Amniotic stem cell (primary cell): Measurements from ENCODE around the gene SLC2A9.
"Not testable (repeated sequence)": the region's sequence is repeated elsewhere in the genome, so short reads cannot be mapped to it uniquely, and the experiment has no call there.

Source experiments
- DNase-seq: peaks from one replicate; lab custom pipeline; 2025; lab: John Stamatoyannopoulos, UW

SLC2A9 gene

GRCh38 chr4:9926586-9926985, 94.7 kb downstream of the SLC2A9 start:
- DNase-seq: no peak

DNA sequence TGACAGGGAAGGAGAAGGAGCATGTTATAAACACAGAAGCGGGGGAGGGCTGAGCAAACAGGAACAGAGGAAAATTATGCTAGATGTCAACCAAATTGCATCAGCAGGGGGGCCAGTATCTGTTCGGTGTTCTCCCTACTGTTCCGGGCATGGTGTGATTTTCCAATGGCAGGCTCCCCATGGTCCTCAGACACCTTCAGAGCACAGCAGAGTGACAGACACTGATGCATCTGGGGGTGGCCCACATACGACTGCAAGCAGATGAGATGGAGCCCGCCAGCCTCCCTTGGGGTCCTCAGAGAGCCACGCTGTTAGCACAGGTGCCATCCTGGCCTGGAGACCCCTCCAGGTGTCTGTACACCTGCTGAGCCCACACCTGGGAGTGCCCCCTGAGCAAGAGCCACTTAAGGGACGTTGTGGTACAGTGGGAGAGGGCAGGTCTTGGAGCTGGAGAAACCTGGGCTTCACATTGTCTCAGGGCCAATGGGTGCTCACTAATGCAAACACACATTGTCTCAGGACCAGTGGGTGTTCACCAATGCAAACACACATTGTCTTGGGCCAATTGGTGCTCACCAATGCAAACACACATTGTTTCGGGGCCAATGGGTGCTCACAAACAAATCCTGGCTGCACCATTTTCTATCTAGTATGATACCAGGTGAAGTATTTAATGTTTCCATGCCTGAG, 95.4 kb downstream of the SLC2A9 start:
- DNase-seq: no peak

DNA sequence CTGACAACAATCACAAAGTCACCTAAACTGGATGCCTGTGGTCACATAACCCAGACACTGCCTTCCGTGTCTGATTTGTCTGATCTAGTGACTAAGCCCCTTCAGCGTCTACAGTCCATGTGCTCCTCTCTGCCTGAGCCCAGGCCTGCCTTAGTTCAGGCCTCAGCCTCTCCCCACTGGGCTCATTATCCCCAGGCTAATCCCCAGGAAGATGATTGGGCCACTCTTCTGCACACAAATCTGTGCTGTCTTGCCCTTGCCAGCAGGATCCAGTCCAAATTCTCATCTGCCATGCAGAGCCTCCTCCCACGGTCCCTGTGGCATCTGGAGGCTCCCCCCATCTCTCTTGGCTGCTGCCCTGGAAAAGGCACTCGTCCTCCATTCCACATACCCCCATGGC, 96.5 kb downstream of the SLC2A9 start:
- DNase-seq: no peak

GRCh38 chr4:9923195-9923812, 98.0 kb downstream of the SLC2A9 start:
- DNase-seq: no peak

DNA sequence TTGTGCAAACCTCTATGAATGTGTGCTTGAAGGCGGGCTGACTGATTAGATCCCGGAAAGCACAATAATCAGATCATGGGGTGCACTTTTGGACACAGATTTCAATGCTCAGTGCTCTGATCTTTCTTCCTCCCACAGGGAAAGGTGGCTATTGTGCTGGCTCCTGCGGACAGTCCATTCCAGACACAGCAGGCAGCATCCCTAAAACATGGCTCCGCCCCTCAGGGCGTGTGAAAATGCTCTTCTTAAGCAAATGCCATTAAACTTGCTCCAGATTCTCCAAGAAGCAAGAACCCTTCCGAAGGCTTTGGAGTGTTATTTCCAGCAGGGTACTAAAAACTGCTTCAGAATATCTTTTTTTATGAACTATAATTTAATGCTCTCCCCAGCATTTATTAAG, 100.0 kb downstream of the SLC2A9 start:
- DNase-seq: no peak

DNA sequence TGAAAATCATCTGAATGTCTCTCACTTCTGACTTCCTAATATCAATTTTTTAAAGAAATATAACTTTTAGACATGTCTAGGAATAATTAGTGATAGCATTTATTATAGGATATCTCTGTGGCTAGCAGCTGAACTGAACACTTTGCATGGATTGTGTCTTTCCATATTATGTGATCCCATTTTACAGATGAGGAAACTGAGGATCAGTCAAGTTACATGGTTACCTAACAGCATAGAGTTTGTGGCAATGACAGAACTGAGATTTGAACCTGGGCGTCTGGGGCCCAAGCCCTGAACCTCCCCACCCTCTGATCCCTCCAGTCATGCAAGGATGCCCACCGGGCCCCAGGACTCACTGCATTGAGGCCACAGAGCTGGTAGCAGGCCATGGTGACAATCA, 101.3 kb downstream of the SLC2A9 start:
- DNase-seq: no peak

DNA sequence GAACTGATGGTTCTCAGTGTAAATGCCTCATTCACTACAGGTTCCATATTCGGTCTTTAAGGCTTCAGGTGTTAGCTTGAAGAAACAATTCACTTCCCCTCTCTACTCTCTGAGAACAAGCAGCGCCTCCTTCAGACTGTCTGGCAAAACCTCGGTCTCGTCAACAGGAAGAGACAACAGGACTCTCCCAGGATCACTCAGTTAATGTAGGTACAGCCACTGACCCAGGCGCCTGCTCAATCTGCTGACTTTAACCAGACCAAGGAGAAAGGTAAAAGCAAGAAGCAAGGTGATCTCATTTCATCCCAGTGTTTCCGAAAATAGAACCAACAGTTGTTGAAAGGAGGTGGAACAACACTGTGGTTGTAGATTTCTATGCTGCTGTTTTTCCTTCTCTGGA, 102.2 kb downstream of the SLC2A9 start:
- DNase-seq: no peak

DNA sequence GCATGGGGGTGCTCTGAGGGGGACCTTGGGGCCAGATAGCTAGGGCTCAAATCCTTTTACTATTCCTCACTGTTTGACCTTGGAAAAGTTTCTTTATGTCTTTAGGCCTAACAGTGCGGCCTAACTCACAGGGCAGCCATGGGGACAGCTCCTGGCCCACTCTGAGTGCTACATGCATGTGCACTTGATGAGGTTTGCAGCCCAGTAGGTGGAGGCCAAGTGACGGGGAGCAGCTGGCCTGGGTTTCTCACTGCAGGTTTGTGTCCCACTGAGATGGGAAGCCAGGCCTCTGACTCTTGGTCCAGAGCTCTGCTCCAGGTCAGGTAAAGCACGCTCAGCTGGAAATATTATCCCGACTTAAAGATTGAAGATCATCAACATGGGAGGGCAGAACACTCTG, 102.8 kb downstream of the SLC2A9 start:
- DNase-seq: no peak

DNA sequence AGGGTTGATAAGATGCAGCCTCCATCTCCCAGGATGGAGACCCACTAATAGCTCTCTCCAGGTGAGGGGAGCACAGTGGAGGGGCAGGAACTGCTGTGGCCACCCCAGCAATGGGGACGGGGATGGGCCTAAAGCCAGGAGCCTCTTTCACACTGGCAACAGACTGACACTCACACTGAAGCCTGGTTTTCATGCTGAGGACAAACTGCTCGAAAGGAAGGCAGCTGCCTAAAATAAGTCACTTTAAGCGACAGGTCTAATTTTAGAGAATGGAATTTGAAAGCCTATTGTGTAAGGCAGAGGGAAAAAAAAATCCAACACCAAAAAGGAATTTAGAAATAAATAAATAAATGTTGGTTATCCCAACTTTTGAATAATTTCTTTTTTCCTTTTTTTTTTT, 104.4 kb downstream of the SLC2A9 start:
- DNase-seq: no peak

DNA sequence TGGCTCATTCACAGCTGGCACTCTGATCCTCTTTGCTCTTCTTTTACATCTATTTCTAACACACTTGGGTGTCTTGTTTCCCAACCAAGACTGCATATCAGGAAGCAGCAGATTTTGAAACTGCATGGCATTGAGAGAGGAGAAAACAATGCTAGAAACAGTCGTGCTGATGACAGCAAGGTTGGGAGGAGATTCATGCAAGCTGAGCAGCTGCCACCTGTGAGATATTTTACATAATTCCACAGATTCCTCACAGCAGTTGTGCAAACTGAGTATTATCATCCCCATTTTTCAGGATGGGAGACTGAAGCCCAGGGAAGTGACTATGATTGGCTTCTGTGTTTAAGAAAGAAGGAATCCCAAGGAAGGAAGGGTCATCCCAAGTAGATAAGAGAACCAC, 105.0 kb downstream of the SLC2A9 start:
- no peak for DNase-seq

GRCh38 chr4:9913846-9914245, 107.5 kb downstream of the SLC2A9 start:
- no peak for DNase-seq

GRCh38 chr4:9906996-9907395, 114.3 kb downstream of the SLC2A9 start:
- no peak for DNase-seq

- no peak for DNase-seq
These were observed 116.2 kb downstream of the SLC2A9 start for GRCh38 chr4:9904976-9905587.

- no peak for DNase-seq
These were observed 118.0 kb downstream of the SLC2A9 start for GRCh38 chr4:9903317-9903716.

DNA sequence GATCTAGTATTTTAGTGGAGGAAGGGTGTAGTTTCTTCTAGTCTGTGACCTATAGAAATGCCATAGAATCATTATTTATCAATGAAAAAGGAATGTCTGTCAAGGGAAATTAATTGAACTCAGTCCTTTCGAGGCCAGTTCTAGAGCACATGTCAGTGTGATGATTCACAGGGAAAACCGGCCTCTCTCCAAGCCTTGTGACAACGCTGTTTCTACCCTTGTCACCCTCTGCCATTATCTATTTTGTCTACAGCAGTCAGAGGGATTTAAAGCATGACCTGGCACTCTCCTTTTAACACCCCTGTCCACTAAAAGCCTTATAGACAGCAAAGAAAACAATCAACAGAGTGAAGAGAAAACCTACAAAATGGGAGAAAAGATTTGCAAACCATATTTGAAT, 120.0 kb downstream of the SLC2A9 start:
- DNase-seq: no peak

DNA sequence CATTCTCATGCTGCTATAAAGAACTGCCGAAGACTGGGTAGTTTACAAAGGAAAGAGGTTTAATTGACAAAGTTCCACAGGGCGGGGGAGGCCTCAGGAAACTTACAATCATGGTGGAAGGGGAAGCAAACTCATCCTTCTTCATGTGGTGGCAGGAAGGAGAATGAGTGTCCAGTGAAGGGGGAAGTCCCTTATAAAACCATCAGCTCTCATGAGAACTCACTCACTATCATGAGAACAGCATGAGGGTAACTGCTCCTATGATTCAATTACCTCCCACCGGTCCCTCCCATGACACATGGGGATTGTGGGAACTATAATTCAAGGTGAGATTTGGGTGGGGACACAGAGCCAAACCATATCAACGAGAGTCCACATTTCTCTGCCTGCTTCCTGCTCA, 120.7 kb downstream of the SLC2A9 start:
- not testable (repeated sequence) for DNase-seq

DNA sequence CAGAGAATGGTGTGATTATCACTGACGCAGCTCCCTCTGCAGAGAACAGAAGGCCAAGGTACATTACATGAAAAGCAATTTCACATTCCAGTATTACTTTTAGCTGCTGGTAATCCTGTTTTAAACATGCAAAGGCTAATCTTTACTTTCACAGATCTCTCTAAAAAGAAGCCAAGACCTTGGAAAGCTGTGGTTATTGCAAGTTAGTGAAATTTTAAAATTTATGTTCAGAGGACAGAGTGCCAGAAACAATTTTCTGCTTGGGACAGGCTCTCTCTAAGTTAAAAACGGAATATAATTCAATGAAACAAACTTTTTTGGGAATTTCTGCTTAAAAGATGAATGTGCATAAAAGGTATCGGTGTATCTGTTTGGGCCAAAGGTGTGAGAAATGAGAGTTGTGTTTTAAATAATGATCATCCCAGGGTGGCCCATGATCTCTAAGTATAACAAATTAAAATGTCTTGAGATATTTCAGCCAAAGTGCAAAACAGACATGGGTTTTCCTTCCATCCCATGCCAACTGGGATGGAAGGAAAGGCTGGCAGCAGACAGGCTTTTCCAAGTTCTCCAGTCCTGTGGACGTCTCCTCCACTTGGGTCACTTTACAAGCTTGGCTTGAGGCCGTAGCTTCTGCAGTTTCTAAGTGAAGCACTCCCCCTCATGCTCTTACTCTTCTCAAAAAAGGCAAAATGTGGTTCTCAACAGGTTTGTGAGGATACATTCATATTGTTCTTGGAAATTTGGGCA, 121.8 kb downstream of the SLC2A9 start:
- no peak for DNase-seq

DNA sequence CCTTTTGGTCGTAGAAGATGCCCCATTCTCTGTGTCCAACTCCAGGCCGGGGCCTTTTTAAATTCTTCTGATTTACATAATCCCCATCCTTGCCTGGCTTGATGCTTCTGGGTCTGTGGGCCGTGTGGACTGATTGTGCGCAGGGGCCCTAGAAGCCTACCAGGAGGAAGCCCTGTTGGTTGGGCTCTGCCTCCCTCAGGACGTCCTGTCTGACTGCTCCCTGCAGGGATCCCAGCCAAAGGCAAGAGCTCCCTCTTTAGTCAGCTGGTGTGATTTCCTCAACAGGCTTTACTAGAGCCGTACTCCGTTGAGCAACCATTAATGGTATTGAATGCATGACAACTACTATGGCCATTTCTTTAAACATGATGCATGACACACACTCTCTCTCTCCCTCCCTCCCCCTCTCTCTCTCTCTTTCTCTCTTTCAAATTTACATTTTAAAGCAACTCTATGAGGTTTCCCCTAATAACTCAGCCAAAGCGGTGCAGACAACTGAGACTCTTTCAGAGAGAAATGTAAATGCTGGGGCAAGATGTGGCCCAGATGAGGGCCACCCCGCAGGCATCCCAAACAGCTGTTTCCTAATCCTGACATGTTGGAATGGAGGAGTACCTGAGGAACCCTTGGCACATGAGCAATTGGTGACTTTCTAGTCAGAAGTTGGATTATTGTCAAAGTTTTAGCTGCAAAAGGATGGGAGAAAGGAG, 122.5 kb downstream of the SLC2A9 start:
- DNase-seq: no peak

GRCh38 chr4:9895333-9895705, 126.0 kb downstream of the SLC2A9 start:
- no peak for DNase-seq

GRCh38 chr4:9894644-9895332, 126.5 kb downstream of the SLC2A9 start:
- DNase-seq: no peak

GRCh38 chr4:9893329-9894108, 127.8 kb downstream of the SLC2A9 start:
- no peak for DNase-seq
